ENCODE measurements around the gene ASAH2. TPM values are rescaled to one million over a fixed set of nuclear protein-coding genes. Genes with fewer than 3 reads are reported as not detected.

The ASAH2 gene
- total RNA-seq, 1 donor from 2014 or later: 1.1 TPM

DNA sequence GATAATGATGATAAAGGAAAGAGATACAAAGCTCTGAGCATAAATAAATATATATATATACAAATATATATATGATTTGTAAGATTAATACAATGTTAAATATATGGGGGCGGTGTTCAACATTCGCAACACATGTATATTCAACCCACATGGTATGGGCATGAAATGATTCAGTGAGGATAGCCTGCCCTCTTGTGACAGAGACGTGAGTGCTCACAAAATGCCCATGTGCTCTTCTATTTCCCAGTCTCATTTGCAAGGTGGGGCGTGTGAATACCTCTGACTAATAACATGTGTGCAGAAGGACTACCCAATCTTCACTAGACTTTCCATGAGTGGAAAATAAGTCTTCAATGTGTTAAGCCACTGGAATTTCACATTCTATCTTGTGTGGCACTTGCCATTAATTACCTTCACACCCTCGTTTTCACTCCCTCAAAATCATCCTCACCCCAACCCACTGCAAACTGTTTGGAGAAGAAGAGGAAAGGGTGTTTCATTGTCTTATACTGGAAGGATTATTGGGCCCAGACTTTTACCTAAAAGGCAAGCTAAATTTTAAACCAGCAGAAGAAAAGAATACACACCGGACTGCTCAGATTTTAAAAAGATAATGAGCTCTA lies 26.9 kb downstream of the ASAH2 start:
- peaks cover 55% of the 10 kb centered on the region for H3K27me3 Mint-ChIP-seq (ENCODE audit: unreplicated experiment)
- H3K27ac Mint-ChIP-seq (ENCODE audit: unreplicated experiment): no peak overlapping the region
- DNase-seq (ENCODE audit: extremely low spot score, unreplicated experiment): no peak
- no peaks in the 10 kb centered on the region for H3K36me3 Mint-ChIP-seq (ENCODE audit: unreplicated experiment)
- TF ChIP-seq, protein P1, sequence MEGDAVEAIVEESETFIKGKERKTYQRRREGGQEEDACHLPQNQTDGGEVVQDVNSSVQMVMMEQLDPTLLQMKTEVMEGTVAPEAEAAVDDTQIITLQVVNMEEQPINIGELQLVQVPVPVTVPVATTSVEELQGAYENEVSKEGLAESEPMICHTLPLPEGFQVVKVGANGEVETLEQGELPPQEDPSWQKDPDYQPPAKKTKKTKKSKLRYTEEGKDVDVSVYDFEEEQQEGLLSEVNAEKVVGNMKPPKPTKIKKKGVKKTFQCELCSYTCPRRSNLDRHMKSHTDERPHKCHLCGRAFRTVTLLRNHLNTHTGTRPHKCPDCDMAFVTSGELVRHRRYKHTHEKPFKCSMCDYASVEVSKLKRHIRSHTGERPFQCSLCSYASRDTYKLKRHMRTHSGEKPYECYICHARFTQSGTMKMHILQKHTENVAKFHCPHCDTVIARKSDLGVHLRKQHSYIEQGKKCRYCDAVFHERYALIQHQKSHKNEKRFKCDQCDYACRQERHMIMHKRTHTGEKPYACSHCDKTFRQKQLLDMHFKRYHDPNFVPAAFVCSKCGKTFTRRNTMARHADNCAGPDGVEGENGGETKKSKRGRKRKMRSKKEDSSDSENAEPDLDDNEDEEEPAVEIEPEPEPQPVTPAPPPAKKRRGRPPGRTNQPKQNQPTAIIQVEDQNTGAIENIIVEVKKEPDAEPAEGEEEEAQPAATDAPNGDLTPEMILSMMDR (IDR thresholded peaks at IDR 0.05): peak; percentile 68
- no peaks in the 10 kb centered on the region for H3K4me1 Mint-ChIP-seq (ENCODE audit: unreplicated experiment)
- no peak overlapping the region for H3K4me3 Mint-ChIP-seq (ENCODE audit: unreplicated experiment)
- H3K9me3 Mint-ChIP-seq (ENCODE audit: unreplicated experiment): no peaks in the 10 kb centered on the region

DNA sequence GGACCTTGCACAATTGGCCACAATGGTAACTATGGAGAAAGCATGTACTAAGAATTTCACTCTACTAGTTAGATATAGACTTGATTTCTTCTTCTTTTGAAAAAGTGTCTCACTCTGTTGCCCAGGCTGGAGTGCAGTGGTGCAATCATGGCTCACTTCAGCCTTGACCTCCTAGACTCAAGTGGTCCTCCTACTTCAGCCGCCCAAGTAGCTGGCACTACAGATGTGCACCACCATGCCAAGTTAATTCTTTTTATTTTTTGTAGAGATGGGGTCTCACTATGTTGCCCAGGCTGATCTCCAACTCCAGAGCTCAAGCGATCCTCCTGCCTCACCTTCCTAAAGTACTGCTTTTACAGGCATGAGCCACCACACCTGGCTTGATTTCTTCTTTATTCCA lies 29.1 kb downstream of the ASAH2 start:
- Mint-ChIP-seq H3K27me3 (ENCODE audit: unreplicated experiment) (peaks cover 38% of the 10 kb centered on the region), H3K9me3 (ENCODE audit: unreplicated experiment) (no peaks in the 10 kb centered on the region), H3K4me3 (ENCODE audit: unreplicated experiment) (no peak overlapping the region), H3K4me1 (ENCODE audit: unreplicated experiment) (no peaks in the 10 kb centered on the region), H3K36me3 (ENCODE audit: unreplicated experiment) (no peaks in the 10 kb centered on the region), H3K27ac (ENCODE audit: unreplicated experiment) (no peak overlapping the region)
- TF ChIP-seq, protein P1 (IDR thresholded peaks at IDR 0.05): no peak
- DNase-seq (ENCODE audit: extremely low spot score, unreplicated experiment): no peak

DNA sequence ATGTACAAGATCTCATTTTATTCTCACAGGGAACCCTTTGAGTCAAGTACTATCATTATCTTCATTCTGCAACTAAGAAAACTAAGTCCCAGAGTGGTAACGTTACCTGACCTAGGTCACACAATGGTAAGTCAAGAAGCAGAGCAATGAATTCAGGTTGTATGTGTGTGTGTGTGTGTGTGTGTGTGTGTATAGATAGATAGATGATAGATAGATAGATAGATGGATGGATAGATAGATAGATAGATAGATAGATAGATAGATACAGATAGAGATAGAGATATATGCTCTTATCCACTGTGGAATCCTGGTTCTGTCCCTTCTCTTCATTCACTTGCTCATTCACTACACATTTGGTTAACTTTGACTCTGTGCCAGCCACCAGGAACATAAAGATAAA lies 29.8 kb downstream of the ASAH2 start:
- Mint-ChIP-seq H3K27me3 (ENCODE audit: unreplicated experiment) (peaks cover 38% of the 10 kb centered on the region), H3K36me3 (ENCODE audit: unreplicated experiment) (no peaks in the 10 kb centered on the region), H3K27ac (ENCODE audit: unreplicated experiment) (no peak overlapping the region), H3K4me3 (ENCODE audit: unreplicated experiment) (no peak overlapping the region), H3K9me3 (ENCODE audit: unreplicated experiment) (no peaks in the 10 kb centered on the region), H3K4me1 (ENCODE audit: unreplicated experiment) (no peaks in the 10 kb centered on the region)
- no peak for DNase-seq (ENCODE audit: extremely low spot score, unreplicated experiment)
- TF ChIP-seq, protein P1 (IDR thresholded peaks at IDR 0.05): no peak

DNA sequence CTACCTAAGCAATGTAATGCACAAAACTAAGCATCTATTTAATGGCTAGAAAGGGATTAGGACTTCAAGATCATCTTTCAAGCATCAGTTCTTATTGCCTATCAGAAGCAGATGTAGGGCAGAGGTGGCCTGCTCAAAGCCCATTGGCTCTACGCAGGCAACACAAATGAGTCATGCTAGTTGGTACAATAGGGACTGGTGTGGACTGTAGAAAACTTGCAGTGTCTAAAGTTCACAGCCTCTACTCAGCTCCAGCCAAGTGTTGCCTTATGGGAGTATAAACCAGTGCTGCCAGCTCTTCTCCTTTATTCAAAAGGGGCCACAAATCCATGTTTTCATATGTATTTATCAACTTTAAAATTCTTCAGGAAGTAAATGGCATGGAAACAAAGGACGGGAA lies 31.7 kb downstream of the ASAH2 start:
- no peaks in the 10 kb centered on the region for H3K9me3 Mint-ChIP-seq (ENCODE audit: unreplicated experiment)
- DNase-seq (ENCODE audit: extremely low spot score, unreplicated experiment): no peak
- no peak overlapping the region for H3K27ac Mint-ChIP-seq (ENCODE audit: unreplicated experiment)
- H3K27me3 Mint-ChIP-seq (ENCODE audit: unreplicated experiment): peaks cover 36% of the 10 kb centered on the region
- TF ChIP-seq, protein P1 (IDR thresholded peaks at IDR 0.05): no peak
- H3K4me3 Mint-ChIP-seq (ENCODE audit: unreplicated experiment): no peak overlapping the region
- no peaks in the 10 kb centered on the region for H3K36me3 Mint-ChIP-seq (ENCODE audit: unreplicated experiment)
- no peaks in the 10 kb centered on the region for H3K4me1 Mint-ChIP-seq (ENCODE audit: unreplicated experiment)

DNA sequence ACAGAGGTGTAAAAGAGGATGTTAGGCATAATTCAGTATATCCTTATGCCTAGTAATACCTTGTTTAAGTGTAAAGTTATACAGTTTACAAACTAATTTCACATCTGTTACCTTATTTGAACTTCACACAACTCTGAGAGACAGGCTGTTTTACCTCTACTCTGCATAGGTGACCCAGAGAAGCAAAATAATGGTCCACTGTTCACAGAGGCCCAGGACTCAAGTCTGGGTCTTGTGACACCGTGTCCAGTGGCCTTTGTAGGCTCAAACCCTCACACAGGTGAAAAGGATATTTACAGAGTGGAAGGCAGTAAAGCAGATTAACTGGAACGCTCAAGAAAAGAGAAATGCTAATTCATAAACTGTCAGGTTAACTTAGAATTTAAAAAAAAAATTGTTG lies 32.1 kb downstream of the ASAH2 start:
- H3K9me3 Mint-ChIP-seq (ENCODE audit: unreplicated experiment): no peaks in the 10 kb centered on the region
- peaks cover 35% of the 10 kb centered on the region for H3K27me3 Mint-ChIP-seq (ENCODE audit: unreplicated experiment)
- H3K4me1 Mint-ChIP-seq (ENCODE audit: unreplicated experiment): no peaks in the 10 kb centered on the region
- TF ChIP-seq, protein P1 (IDR thresholded peaks at IDR 0.05): no peak
- H3K4me3 Mint-ChIP-seq (ENCODE audit: unreplicated experiment): no peak overlapping the region
- H3K27ac Mint-ChIP-seq (ENCODE audit: unreplicated experiment): no peak overlapping the region
- no peak for DNase-seq (ENCODE audit: extremely low spot score, unreplicated experiment)
- no peaks in the 10 kb centered on the region for H3K36me3 Mint-ChIP-seq (ENCODE audit: unreplicated experiment)

Data from osteocyte (in vitro differentiated cells).